ENCODE results near the gene ANKH. TPM values are rescaled to one million over a fixed set of nuclear protein-coding genes. Genes with fewer than 3 reads are reported as not detected.
A peak's percentile ranks its signal among the peaks of the same experiment; 100 is the strongest.

The ANKH gene
- total RNA-seq, 1 donor from 2014 or later, result 156 TPM

- ATAC-seq (no peak), DNase-seq (ENCODE audit: low spot score) (no peak)
- intact Hi-C loops (cut with DNase I), result loop anchor here (10.0 kb wide), 1 partner anchor 1732 kb away; no protein-coding TSS in a partner anchor
Observed at GRCh38 chr5:14753292-14753691, 118.3 kb downstream of the ANKH start.

- no peak for ATAC-seq
Observed at GRCh38 chr5:14752497-14753071, 119.0 kb downstream of the ANKH start.

GRCh38 chr5:14750712-14751111 is 120.9 kb downstream of the ANKH start:
- no peak for ATAC-seq

More at GRCh38 chr5:14752497-14753071, 119.0 kb downstream of the ANKH start:
- intact Hi-C loops (cut with DNase I), result loop anchor here (10.0 kb wide), 1 partner anchor 1732 kb away; no protein-coding TSS in a partner anchor
- DNase-seq (ENCODE audit: low spot score), result no peak

GRCh38 chr5:14749579-14750101 is 121.9 kb downstream of the ANKH start:
- DNase-seq (ENCODE audit: low spot score), result no peak
- intact Hi-C loops (cut with DNase I), result loop anchor here (10.0 kb wide), 1 partner anchor 1735 kb away; no protein-coding TSS in a partner anchor
- no peak for ATAC-seq

More at GRCh38 chr5:14750712-14751111, 120.9 kb downstream of the ANKH start:
- DNase-seq (ENCODE audit: low spot score), result no peak
- intact Hi-C loops (cut with DNase I), result loop anchor here (10.0 kb wide), 1 partner anchor 1734 kb away; no protein-coding TSS in a partner anchor

- DNase-seq (ENCODE audit: low spot score) (no peak), ATAC-seq (peak; percentile 58)
- intact Hi-C loops (cut with DNase I), result no loop called here
Observed at GRCh38 chr5:14748180-14748900, 123.2 kb downstream of the ANKH start.

- intact Hi-C loops (cut with DNase I), result no loop called here
- no peak for ATAC-seq
- DNase-seq (ENCODE audit: low spot score), result no peak
Observed at GRCh38 chr5:14745753-14746152, 125.8 kb downstream of the ANKH start.

- ATAC-seq (no peak), DNase-seq (ENCODE audit: low spot score) (no peak)
- intact Hi-C loops (cut with DNase I), result no loop called here
Observed at GRCh38 chr5:14745188-14745563, 126.4 kb downstream of the ANKH start.

- DNase-seq (ENCODE audit: low spot score) (no peak), ATAC-seq (peak; percentile 31)
- intact Hi-C loops (cut with DNase I), result no loop called here
Observed at GRCh38 chr5:14744296-14745187, 127.0 kb downstream of the ANKH start.

GRCh38 chr5:14743601-14744295 is 127.8 kb downstream of the ANKH start:
- intact Hi-C loops (cut with DNase I), result no loop called here
- ATAC-seq (peak; percentile 53), DNase-seq (ENCODE audit: low spot score) (no peak)

GRCh38 chr5:14742498-14742897 is 129.1 kb downstream of the ANKH start:
- ATAC-seq (no peak), DNase-seq (ENCODE audit: low spot score) (no peak)
- intact Hi-C loops (cut with DNase I), result no loop called here

- intact Hi-C loops (cut with DNase I), result no loop called here
- DNase-seq (ENCODE audit: low spot score) (no peak), ATAC-seq (peak; percentile 23)
Observed at GRCh38 chr5:14741801-14742440, 129.7 kb downstream of the ANKH start.

- DNase-seq (ENCODE audit: low spot score), result no peak
- ATAC-seq, result no peak
- intact Hi-C loops (cut with DNase I), result no loop called here
Observed at GRCh38 chr5:14741131-14741530, 130.4 kb downstream of the ANKH start.

- ATAC-seq, result no peak
- no peak for DNase-seq (ENCODE audit: low spot score)
- intact Hi-C loops (cut with DNase I), result no loop called here
Observed at GRCh38 chr5:14739981-14740380, 131.6 kb downstream of the ANKH start.

- DNase-seq (ENCODE audit: low spot score) (no peak), ATAC-seq (no peak)
- intact Hi-C loops (cut with DNase I), result no loop called here
Observed at GRCh38 chr5:14739538-14739937, 132.0 kb downstream of the ANKH start.

GRCh38 chr5:14738050-14738449 is 133.5 kb downstream of the ANKH start:
- DNase-seq (ENCODE audit: low spot score), result no peak

GRCh38 chr5:14737291-14737690 is 134.3 kb downstream of the ANKH start:
- ATAC-seq (peak; percentile 18), DNase-seq (ENCODE audit: low spot score) (no peak)
- intact Hi-C loops (cut with DNase I), result no loop called here

More at GRCh38 chr5:14738050-14738449, 133.5 kb downstream of the ANKH start:
- intact Hi-C loops (cut with DNase I), result no loop called here
- ATAC-seq, result no peak

- DNase-seq (ENCODE audit: low spot score) (no peak), ATAC-seq (peak; percentile 59)
- intact Hi-C loops (cut with DNase I), result no loop called here
Observed at GRCh38 chr5:14735944-14736343, 135.6 kb downstream of the ANKH start.

GRCh38 chr5:14734396-14734795 is 137.2 kb downstream of the ANKH start:
- no peak for ATAC-seq
- no peak for DNase-seq (ENCODE audit: low spot score)
- intact Hi-C loops (cut with DNase I), result no loop called here

Data from sciatic nerve (tissue), 2 donors.